Esophagus squamous epithelium (tissue), 4 donors: Measurements from ENCODE around the gene ORAI3.

Experiments
- POLR2A ChIP-seq, 4 donors: fragments of 450-650 bp; IDR thresholded peaks; one replicate each; pipeline ENCODE4 v1.6.1; 2017; ENCODE audit warnings: antibody characterized with exemption in 4 of 4, mild to moderate bottlenecking in 4 of 4, moderate library complexity in 3 of 4
- TF ChIP-seq, protein P1 (sequence below), 6 experiments: fragments of 450-650 bp in 4 of 6; fragments of 200-600 bp in 2 of 6; sonication (generic) in 2 of 6; IDR thresholded peaks; one replicate each; pipeline ENCODE4 v1.5.1; 2016 to 2019; ENCODE audit warnings: antibody characterized with exemption in 6 of 6, mild to moderate bottlenecking in 4 of 6, moderate library complexity in 4 of 6

DNA sequence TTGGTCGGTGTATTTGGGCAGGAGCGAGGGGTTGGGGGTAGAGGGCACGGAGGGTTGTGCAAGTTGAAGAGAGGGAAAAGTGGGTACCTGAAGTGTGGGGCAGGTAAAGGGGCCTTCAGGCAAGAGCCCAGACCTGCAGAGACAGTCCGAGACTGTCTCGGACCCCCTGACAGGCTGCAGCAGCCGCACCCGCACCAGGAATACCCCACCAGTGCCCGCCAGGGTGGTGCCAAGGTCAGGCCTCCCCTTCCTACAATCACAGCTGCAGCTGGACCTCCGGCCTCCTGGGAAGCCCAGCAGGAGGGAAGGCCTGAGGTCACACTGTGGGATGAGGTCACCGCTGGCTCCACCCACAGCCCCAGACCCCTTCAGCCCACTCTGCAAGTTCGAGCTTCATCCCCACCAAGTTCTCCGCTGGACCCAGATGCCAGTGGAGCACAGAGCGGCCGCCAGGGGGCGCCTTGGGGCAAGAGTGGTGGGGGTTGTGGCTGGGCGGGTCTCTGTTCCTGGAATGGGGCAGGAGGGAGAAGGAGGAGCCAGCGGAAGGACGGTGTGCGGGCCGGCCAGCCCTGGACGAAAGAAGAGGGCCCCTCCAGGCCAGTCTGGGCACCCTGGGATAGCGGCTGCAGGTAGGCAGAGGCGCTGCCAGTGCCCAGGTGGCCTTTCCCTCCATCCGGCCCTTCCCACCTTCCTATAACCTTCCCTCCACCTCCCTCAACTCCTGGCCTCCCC, 36.0 kb downstream of the ORAI3 start, which contains the start of gene HSD3B7:
- TF ChIP-seq, protein P1, sequence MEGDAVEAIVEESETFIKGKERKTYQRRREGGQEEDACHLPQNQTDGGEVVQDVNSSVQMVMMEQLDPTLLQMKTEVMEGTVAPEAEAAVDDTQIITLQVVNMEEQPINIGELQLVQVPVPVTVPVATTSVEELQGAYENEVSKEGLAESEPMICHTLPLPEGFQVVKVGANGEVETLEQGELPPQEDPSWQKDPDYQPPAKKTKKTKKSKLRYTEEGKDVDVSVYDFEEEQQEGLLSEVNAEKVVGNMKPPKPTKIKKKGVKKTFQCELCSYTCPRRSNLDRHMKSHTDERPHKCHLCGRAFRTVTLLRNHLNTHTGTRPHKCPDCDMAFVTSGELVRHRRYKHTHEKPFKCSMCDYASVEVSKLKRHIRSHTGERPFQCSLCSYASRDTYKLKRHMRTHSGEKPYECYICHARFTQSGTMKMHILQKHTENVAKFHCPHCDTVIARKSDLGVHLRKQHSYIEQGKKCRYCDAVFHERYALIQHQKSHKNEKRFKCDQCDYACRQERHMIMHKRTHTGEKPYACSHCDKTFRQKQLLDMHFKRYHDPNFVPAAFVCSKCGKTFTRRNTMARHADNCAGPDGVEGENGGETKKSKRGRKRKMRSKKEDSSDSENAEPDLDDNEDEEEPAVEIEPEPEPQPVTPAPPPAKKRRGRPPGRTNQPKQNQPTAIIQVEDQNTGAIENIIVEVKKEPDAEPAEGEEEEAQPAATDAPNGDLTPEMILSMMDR (IDR thresholded peaks at IDR 0.05), result peak; percentile 92 to 97 (median 96)
- TF ChIP-seq POLR2A (IDR thresholded peaks at IDR 0.05), result no peak
